Transverse colon (tissue), 4 donors: ENCODE data around the gene GLS. TPM values are rescaled to one million over a fixed set of nuclear protein-coding genes. Genes with fewer than 3 reads are reported as not detected.

Experiments
- DNase-seq: peaks from one replicate; pipeline ENCODE4 v3.0.0-alpha.2; 2019
- H3K27ac ChIP-seq, 4 donors: fragments of 200-600 bp; sonication (generic); 2 replicates each; pipeline ENCODE4 v1.5.1; 2016 to 2018; ENCODE audit warnings: inconsistent platforms in 4 of 4
- H3K27me3 ChIP-seq: fragments of 200-600 bp; sonication (generic); 2 replicates; pipeline ENCODE4 v1.5.1; 2017; ENCODE audit warnings: inconsistent platforms
- H3K36me3 ChIP-seq, 4 donors: fragments of 200-600 bp; sonication (generic); 2 replicates each; pipeline ENCODE4 v1.5.1; 2017 to 2019; ENCODE audit warnings: inconsistent platforms in 4 of 4
- H3K4me1 ChIP-seq, 4 donors: fragments of 200-600 bp; sonication (generic); 2 replicates each; pipeline ENCODE4 v1.5.1; 2017 to 2020; ENCODE audit warnings: inconsistent platforms in 4 of 4
- H3K4me3 ChIP-seq, 4 donors: fragments of 200-600 bp; sonication (generic); 1 replicate in 1 of 4; 2 replicates in 3 of 4; pipeline versions ENCODE4 v1.5.1 to v1.6.1; 2017 to 2019; ENCODE audit warnings: inconsistent platforms in 4 of 4
- H3K9me3 ChIP-seq, 2 donors: fragments of 200-600 bp; sonication (generic); 2 replicates each; pipeline ENCODE4 v1.5.1; 2017 to 2019; ENCODE audit warnings: inconsistent platforms in 2 of 2
- CTCF ChIP-seq, 5 experiments: fragments of 200-600 bp in 3 of 5; fragments of 450-650 bp in 2 of 5; sonication (generic) in 3 of 5; IDR thresholded peaks; 1 replicate in 2 of 5; 2 replicates in 3 of 5; pipeline ENCODE4 v1.5.1; 2016 to 2017; ENCODE audit warnings: antibody characterized with exemption in 5 of 5, inconsistent platforms in 3 of 5, mild to moderate bottlenecking in 2 of 5, moderate library complexity in 1 of 5
- EP300 ChIP-seq: sonication (generic); formaldehyde crosslinking; IDR thresholded peaks from one replicate; pipeline ENCODE4 v1.6.1; 2017; ENCODE audit warnings: antibody characterized with exemption, low read depth
- POLR2A ChIP-seq: fragments of 450-650 bp; IDR thresholded peaks from one replicate; pipeline ENCODE4 v1.6.1; 2016; ENCODE audit warnings: antibody characterized with exemption, mild to moderate bottlenecking, moderate library complexity
- POLR2AphosphoS5 ChIP-seq, 3 donors: sonication (generic); formaldehyde crosslinking; IDR thresholded peaks; one replicate each; pipeline ENCODE4 v1.6.1; 2016; ENCODE audit warnings: antibody characterized with exemption in 3 of 3
- WGBS, 2 donors: methylation state at CpG; one replicate each; pipeline ENCODE4 v1.1.5; 2018; ENCODE audit warnings: low coverage in 1 of 2; 5-methylcytosine and 5-hydroxymethylcytosine counted together
- in situ Hi-C, 4 donors: fragments of 200-750 bp; cut with MboI; loops; one replicate each; pipeline versions ENCODE4 v1.15.0 to v1.15.1; 2017; ENCODE audit warnings: low sequenced_read_pairs in 3 of 4, low pct_ligation_motif_present in 1 of 4, low pct_unique_long_range_greater_than_20kb in 1 of 4
- intact Hi-C: fragments of 100-400 bp; cut with DNase I; formaldehyde crosslinking; loops from one replicate; pipeline ENCODE4 v1.15.1; 2023; ENCODE audit warnings: low total_unique reads
- total RNA-seq, 4 donors: library from RNA; depleted of rRNA; stranded (reverse); fragments of >200 nt; gene quantifications; one replicate each; pipeline ENCODE4 v1.1.0, GENCODE V29; 2016

GLS gene
- total RNA-seq: 100 to 1,000 TPM in 1 of 4 donors, 10 to 100 TPM in 3; 58.0 to 141 (median 68.7) TPM

GRCh38 chr2:190880378-190881083, at the start of gene GLS:
Gene GLS (plus strand): TSS chr2:190880821. CDS start chr2:190881085, 264 bp downstream.
- 0% methylated on average over 28 of the region's 56 CpGs; no CpG with 5 or more reads in 1 of the 2 donors for WGBS, 2 donors
- no peaks in the 10 kb centered on the region for H3K27me3 ChIP-seq
- H3K36me3 ChIP-seq: no peaks in the 10 kb centered on the region
- peak within 1 kb of the TSS; percentile 70 to 96 (median 90) for H3K4me3 ChIP-seq
- peak; percentile 98 for DNase-seq
- H3K9me3 ChIP-seq: no peaks in the 10 kb centered on the region
- intact Hi-C loops: no loop called here
- TF ChIP-seq POLR2A: peak; percentile 98
- TF ChIP-seq CTCF (IDR thresholded peaks at IDR 0.05): no peak
- no peak for TF ChIP-seq EP300
- peak; percentile 99 to 100 (median 99) for TF ChIP-seq POLR2AphosphoS5 (IDR thresholded peaks at IDR 0.05)
- H3K27ac ChIP-seq: peak within 1 kb of the TSS; percentile 98 to 99 (median 98)
- peaks cover 3 to 36% (median 22%) of the 10 kb centered on the region in 4 donors for H3K4me1 ChIP-seq
- in situ Hi-C loops: loop anchor here in 1 of 4 donors (25.0 kb wide), 1 partner anchor 132 kb away; the partner anchor contains the start of gene STAT1

GRCh38 chr2:190831941-190832340, 48.7 kb upstream of the GLS start:
- 78 to 85% methylated on average over 2 to 3 of the region's 3 CpGs for WGBS, 2 donors
- intact Hi-C loops: no loop called here

GRCh38 chr2:190834890-190835208, 45.8 kb upstream of the GLS start:
- in situ Hi-C loops: no loop called here
- intact Hi-C loops: no loop called here
- H3K27me3 ChIP-seq: no peaks in the 10 kb centered on the region
- H3K9me3 ChIP-seq: no peaks in the 10 kb centered on the region
- no peaks in the 10 kb centered on the region for H3K36me3 ChIP-seq
- H3K27ac ChIP-seq: peak overlapping the region in 1 of 4 donors; percentile 12
- H3K4me1 ChIP-seq: peaks cover 0 to 14% (median 8%) of the 10 kb centered on the region in 4 donors
- DNase-seq: no peak
- H3K4me3 ChIP-seq: no peak overlapping the region
- 21% methylated on average over 1 of the region's 1 CpG; no CpG with 5 or more reads in 1 of the 2 donors for WGBS, 2 donors
- no peak for TF ChIP-seq POLR2A
- TF ChIP-seq CTCF (IDR thresholded peaks at IDR 0.05): no peak
- TF ChIP-seq EP300: no peak
- no peak for TF ChIP-seq POLR2AphosphoS5 (IDR thresholded peaks at IDR 0.05)

More at GRCh38 chr2:190831941-190832340, 48.7 kb upstream of the GLS start:
- H3K27ac ChIP-seq: no peak overlapping the region
- H3K9me3 ChIP-seq: no peaks in the 10 kb centered on the region
- no peaks in the 10 kb centered on the region for H3K27me3 ChIP-seq
- no peak overlapping the region for H3K4me3 ChIP-seq
- in situ Hi-C loops: no loop called here
- no peaks in the 10 kb centered on the region for H3K36me3 ChIP-seq
- H3K4me1 ChIP-seq: peaks cover 0 to 14% (median 8%) of the 10 kb centered on the region in 4 donors
- no peak for TF ChIP-seq EP300
- no peak for TF ChIP-seq CTCF (IDR thresholded peaks at IDR 0.05)
- TF ChIP-seq POLR2A: no peak
- TF ChIP-seq POLR2AphosphoS5 (IDR thresholded peaks at IDR 0.05): no peak
- DNase-seq: no peak

- in situ Hi-C loops (no loop called here), intact Hi-C loops (no loop called here)
- no peak for DNase-seq
- H3K27ac ChIP-seq: peak overlapping the region in 1 of 4 donors; percentile 12
- no peaks in the 10 kb centered on the region for H3K36me3 ChIP-seq
- no peaks in the 10 kb centered on the region for H3K9me3 ChIP-seq
- 56 to 72% methylated on average over 3 of the region's 3 CpGs for WGBS, 2 donors
- TF ChIP-seq POLR2AphosphoS5 (IDR thresholded peaks at IDR 0.05): no peak
- TF ChIP-seq POLR2A: no peak
- no peak for TF ChIP-seq CTCF (IDR thresholded peaks at IDR 0.05)
- no peak for TF ChIP-seq EP300
- H3K4me1 ChIP-seq: peaks cover 0 to 14% (median 8%) of the 10 kb centered on the region in 4 donors
- no peaks in the 10 kb centered on the region for H3K27me3 ChIP-seq
- no peak overlapping the region for H3K4me3 ChIP-seq
These were observed 45.2 kb upstream of the GLS start for GRCh38 chr2:190835303-190835930.
